DMS79 treated with DMSO at 0.1 percent for 48 hours (cell line): ENCODE measurements around the gene MIPOL1.
A peak's percentile ranks its signal among the peaks of the same experiment; 100 is the strongest.

ENCODE experiments used
- DNase-seq: peaks from one replicate; lab custom pipeline; 2025; lab: John Stamatoyannopoulos, UW

MIPOL1 gene

DNA sequence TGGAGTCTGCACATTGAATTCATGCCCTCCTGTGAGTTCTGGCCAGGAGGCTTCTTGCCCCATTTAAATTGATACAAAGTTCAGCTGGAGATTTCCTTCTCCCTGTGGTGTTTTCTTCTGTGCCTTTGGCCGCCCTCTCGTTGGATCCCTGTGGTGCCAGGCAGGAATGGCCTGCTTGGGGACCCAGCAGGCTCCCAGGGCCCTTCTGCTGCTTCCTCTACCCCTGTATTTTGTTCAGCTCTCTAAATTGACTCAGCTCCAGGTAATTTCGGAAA lies 200.1 kb downstream of the MIPOL1 start:
- no peak for DNase-seq

DNA sequence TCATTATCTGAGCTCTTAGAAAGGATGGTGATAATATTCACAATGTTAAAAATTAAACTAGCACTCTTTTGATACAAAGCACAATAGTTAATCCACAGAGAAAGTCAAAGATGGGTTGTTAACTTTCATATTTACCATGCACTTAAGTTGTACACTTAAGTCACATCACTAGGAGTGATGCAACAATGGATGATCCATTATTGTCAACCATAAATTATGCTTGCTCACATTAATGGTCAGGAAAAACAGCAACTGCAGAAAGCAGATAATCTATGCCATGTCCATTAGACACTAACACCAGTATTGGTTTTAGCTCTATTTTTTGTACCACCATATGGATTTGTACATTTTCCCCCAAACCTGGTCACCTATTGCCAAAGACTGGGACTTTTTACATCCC lies 201.8 kb downstream of the MIPOL1 start:
- no peak for DNase-seq

DNA sequence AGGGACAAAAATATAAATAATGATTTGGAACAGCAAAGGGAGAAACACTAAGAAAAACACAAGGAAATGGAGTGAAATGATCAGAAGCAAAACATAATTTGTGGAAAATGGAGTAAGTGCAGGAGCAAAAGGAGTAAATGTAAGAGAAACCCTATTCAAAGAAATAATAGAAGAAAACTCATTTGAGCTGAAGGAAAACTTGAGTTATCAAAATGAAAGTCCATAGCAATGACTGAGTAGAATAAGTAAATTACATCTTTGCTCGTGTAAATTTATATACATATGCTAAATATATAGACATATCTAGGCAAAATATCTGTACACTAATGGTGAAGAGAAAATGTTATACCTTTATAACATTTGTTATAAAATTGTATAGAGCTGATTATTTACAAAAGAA lies 203.4 kb downstream of the MIPOL1 start:
- no peak for DNase-seq

DNA sequence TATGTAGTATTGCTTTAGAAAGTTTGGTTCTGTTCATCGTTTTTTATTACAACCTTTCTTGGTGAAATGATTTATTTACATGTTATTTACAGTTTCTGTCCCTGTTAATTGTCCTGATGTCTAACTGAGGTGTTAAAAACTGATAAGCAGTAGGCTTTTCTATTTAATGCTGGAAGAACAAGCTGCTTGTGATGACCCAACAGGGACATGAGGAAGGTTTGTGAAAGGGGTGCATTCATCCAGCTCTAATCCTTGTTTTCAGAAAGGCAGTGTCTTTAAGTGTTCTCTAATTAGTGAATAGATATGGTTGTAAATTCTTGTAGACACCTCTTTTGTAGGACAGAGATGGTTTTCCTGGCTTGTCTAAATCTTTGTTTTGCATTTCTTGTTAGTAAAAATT lies 205.9 kb downstream of the MIPOL1 start:
- no peak for DNase-seq

DNA sequence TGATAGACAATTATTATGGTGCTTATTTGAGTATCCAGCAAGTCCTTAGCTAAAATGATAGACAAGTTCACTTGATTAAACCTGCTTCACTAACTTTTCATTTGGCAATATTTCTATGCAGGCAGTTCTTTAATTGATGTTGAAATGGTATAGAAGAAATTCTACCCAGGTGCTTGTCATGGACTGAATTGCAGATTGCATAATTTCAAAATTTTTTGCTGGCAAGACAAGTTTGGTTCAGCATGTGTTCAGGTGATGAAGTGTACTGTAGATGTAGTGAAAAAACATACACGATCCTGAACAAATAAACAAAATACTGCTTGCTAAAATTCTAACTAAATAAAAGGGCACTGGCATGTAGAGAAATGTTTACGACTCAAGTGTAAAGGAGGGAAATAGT lies 208.4 kb downstream of the MIPOL1 start:
- DNase-seq = no peak

DNA sequence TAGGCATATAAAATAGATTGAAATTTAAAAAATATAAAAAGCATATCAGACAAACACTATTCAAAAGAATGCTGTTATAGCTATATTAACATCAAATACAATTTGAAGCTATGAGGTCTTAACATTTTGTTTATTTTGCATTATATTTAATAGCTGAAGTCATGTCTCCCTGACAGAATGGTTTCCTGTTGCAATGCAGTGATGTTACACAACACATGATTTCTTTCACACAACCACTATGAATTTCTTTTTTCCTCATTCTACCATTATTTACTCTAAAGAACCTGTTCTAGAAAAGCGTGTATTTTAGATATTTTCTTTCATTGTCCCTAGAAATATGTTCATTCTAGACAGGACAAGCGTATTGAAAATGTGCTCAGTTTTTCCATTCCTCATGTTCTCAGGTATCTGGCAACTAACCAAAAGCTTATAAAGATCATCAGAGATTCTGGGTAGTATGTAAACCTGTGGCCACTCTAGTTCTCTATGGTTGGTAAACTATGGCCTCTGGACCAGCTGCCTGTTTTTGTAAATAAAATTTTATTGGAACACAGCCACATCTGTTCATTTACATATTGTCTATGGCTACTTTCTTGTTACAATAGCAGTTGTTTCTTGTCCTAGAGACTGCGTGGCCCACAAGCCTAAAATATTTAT lies 213.5 kb downstream of the MIPOL1 start:
- no peak for DNase-seq

DNA sequence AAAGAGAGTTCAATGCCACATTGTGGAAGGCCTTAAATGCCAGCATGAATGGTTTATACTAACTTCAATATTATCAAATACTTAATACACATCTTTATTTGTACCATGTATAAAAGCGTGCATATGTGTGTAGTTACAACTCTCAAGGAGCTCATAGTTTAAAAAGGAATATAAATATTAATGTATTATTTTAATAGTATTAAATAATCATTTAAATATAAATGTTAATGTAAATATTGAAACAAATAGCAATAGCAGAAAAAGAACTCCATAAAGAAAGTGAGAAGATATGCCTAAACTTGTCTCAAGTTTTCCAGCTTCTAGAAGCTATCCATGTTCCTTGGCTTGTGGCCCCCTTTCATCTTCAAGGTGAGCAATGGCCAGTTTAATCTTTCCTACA lies 215.3 kb downstream of the MIPOL1 start:
- no peak for DNase-seq

DNA sequence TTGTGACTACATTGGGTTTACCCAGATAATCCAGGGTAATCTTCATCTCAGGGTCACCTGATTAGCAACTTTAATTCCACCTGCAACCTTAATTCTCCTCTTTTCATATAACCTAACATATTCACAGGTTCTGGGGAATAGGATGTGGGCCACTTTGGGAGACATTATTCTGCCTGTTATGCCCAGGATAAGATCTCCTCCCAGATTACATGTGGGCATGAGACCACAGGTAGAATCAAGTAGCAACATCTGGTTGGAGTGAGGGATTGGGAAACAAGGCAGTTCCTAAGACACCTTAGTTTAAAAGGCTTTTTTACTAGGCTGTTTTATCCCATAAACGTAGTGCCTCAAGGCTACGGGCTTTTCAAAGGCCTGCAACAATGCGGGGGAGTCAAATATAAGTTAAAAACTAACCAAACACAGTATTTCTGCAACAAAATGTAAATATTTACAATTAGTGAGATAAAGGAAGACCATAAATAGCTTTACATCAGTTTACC lies 215.8 kb downstream of the MIPOL1 start:
- no peak for DNase-seq

DNA sequence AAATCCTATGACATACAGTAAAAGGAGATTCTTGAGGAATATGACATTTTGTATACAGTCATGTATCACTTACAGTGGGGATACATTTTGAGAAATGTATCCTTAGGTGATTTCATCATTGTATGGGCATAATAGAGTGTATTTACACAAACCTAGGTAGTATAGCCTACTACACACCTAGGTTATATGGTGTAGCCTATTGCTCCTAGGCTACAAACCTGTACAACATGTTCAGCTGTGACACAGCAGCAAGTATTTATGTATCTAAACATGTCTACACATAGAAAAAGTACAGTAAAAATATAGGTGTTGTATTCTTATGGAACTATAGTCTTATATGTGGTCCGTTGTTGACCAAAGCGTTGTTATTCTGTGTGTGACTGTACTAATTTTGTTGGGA lies 218.5 kb downstream of the MIPOL1 start:
- DNase-seq = no peak

DNA sequence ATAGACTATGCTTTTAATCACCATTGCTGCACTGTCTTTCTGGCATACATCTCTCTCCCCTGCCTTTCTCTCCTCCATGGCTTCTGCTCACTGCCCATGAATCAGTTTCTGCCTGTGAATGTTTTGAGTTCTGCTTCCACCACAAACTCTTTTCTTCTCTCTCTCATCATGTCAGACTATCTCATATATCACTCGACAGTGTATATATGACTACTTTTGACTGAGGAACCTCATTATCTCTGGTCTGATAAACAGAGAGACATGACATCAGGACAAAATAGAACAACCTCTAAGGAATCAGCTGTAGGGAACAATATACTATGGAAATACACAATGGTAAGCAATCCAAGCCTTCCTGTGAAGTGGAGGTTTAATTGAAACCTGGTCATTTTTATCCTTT lies 219.4 kb downstream of the MIPOL1 start:
- DNase-seq = no peak

DNA sequence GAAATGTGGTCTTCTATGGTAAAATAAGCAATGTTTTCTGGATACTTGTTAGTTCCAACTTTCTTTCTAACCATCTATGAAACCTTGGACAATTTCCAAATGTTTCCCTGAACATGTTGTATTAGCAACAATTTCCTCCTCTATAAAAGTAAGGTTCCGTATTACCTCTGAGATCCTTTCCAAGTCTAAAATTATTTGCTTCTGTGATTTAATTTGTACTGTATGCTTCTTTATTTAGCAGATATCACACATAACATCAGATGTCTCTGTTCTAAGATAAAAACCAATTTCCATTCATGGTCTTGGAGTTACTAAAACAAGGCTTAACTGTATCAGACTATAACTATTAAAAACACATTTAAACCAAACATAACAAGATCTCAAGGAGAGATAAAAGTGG lies 220.1 kb downstream of the MIPOL1 start:
- DNase-seq = no peak

DNA sequence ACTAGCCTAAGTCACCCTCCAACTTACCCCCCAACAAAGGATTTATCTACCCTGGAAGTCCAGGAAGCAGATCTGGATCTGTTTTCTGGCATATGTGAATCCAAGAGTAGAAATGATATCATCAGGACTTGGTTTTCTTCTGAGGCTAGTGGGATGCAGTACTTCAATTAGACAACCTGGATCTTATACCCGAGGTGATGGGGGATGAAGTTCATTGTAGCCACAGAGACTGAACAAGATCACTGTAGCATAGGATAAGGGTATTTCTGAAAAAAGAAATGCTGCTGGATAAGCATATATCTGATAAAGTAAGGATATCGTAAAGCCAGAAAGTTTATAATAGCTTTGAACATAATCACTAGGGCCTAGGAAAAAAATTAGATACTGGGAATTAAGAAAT lies 222.9 kb downstream of the MIPOL1 start:
- DNase-seq = no peak

DNA sequence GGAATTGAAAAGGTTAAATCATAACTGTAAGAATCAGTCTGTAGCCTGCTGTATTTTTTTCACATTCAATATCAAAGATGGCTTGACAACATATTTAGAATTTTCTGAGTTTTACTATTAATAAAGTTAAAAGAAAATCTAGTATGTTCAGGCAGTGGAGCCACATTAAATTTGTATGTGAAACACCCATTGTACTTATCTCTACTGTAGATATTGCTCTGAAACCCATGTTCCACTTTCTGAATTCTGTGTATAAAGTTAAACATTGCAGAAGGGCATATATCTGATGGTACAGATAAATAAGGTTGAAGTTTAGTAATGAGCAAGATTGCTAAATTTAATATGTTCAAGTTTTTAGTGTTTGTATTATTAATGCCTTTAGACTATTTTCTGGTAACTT lies 224.6 kb downstream of the MIPOL1 start:
- no peak for DNase-seq

DNA sequence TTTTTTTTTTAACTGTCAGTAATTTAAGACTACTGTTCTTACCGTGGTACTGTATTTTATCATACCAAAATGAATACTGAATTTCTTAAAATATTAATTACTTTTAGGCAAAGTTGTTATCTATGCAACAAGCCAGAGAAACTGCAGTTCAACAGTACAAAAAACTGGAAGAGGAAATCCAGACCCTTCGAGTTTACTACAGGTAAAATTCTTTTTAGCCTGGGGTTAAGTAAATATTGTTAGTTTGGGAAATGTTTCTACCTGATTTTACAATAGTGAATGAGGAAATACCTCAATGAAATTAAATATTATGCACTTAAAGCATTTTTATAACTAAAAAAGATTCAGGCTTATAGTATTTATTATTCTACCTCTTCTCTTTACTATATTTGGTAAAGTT lies 225.0 kb downstream of the MIPOL1 start:
- DNase-seq = no peak

DNA sequence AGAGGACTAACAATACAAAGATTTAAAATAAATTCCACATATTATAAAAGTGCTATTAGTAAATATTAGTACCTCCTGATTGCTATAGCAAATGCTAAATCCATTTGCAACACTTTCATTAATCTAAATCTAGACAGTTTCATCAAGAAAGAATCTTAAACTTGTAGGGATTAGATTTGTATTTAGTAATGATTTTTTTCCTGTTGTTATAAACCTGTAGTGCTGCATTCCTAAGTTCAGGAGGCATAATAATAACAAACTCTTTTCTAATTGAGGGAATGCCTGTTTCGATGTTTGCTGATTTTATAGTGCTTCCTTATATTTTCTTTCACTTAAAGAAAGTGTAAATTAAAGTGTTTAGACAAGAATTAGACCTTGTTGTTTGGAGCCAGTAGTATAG lies 231.2 kb downstream of the MIPOL1 start:
- DNase-seq = no peak

DNA sequence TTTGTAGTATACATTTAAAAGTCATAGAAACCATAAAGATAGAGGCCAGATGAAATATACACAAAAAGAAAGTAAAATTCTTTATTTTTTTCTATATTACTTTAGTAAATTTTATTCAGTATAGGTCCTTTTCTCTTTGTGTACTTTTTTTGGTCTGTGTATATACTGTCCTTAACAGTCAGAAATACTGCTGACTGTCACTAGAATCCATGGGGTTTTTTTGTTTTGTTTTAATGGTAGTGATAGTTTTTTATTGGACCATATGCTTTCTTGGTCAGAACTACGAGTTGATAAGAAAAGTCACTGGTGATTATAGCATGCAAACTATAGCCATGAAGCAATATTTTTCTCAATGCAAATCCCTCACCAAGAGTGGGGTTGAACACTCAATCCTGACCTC lies 231.9 kb downstream of the MIPOL1 start:
- DNase-seq = no peak

DNA sequence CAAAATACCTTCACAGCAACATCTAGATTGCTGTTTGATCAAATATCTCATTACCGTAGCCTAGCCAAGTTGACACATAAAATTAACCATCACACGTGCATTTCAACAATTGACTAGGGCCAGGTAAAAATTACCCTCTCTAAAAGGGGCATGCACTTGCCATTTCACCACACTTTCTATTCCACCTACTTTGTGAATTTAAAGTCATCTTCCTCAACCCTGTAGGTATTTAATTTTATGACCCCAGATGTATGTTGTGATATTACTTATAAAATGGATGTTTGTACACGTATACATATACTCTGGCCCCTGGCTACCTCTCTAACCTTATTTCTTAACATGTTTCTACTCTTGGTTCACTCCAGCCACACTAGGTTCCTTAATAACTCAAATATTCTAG lies 237.1 kb downstream of the MIPOL1 start:
- no peak for DNase-seq

DNA sequence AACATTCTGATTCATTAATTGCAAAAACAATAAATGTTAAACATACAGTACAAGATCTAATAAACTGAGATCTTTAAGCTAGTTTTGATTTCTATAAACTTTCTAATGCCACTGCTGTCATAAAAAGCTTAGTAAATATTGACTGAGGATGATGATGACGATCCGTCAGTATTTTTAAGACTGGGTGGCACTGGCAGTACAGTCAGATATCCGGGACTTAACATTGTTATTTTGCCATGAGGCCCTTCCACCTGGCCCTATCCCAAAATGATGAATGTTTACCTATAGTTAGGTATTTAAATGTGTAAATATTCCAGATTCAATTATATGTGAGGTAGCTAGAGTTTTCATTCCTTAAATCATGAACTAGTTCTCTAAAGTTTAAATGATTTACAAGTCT lies 238.8 kb downstream of the MIPOL1 start:
- no peak for DNase-seq

DNA sequence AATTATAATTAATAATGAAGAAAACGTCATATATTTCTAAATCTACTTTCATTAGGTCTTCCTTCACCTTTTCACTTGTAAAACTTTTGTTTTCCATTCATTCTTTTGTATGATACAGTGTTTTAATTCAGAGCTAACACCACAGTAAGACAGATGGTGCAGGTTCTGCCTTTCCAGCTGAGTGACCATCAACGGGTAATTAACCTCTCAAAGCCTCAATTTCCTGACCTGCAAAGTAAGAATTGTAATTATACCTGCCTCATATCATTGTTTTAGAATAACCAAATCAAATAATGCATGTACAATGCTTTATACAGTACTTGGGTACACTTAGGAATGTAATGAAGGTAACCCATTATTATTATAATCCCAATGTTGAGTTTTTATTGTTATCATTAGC lies 239.8 kb downstream of the MIPOL1 start:
- DNase-seq = peak; percentile 47

DNA sequence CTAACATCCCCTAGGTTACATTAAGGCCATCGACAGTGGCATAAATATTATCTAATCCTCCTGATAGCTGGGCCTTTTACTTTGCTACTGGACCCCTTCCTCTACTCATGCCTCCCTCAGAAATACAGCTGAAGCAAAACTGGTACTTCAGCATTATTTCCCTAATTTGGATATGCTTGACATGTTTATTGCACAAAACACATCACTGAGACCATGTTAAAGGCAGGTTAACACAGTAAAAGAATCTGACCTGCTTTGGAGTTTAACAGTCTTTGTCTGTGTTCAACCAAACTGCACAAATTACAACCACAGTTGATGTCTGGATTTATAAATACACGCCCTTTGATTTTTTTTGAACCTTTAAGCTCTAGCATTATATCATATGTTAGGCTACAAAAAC lies 240.7 kb downstream of the MIPOL1 start:
- no peak for DNase-seq

DNA sequence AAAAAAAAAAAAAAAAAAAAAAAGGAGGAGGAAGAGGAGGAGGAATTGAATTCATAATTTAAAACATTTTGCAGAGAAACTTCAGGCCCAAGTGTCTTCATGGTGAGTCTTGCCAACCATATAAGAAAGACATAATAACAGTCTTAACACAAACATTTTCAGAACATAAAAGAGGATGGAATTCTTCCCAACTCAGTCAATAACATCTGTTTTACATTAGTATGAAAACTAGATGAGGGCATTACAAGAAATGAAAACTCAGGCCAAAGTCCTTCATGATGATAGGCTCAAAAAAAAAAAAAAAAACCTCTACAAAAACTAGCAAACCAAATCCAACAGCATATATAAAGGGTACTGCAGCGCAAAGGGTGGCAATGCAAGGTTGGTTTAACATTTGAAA lies 245.7 kb downstream of the MIPOL1 start:
- no peak for DNase-seq

DNA sequence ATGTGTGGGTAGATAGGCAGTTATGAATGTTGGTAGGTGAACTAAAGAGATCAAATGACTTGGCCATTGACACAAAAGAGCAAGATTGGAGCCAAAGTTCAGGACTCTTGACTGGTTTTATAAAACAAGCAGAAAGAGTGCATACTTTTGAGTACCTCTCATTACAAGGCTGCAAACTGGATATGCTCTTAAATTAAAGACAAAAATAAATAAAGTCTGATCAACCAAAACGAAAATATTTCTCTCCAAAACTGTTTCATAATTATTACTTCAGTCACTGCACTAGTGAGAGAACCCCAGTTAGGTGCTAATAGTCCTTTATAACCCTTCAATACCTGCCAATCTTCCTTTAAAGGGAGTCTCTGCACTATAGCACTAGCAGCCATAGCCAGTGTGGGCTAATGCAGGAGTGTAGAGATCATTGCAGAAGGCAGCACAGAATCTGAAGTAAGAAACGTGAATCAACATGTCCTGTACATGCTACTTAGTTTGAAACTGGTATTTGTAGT lies 250.2 kb downstream of the MIPOL1 start:
- peak; percentile 57 for DNase-seq

DNA sequence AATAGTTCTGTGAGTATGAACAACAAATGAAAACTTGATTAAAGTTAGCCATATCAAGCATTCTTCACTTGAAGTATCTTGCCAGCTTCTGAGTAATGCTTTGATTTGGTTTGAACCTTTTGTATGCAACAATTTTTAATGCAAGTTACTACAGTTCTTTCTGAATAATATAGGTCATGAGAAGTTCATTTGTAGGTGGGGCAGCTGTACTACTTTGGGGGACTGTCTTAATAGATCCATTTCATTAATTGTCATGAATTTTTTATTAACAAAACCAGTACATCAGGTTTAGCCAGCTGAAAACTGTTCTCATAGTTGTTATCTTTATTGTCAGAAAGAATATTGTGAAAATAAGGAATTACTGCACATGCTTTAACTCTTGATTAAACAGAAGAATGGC lies 254.6 kb downstream of the MIPOL1 start:
- no peak for DNase-seq

DNA sequence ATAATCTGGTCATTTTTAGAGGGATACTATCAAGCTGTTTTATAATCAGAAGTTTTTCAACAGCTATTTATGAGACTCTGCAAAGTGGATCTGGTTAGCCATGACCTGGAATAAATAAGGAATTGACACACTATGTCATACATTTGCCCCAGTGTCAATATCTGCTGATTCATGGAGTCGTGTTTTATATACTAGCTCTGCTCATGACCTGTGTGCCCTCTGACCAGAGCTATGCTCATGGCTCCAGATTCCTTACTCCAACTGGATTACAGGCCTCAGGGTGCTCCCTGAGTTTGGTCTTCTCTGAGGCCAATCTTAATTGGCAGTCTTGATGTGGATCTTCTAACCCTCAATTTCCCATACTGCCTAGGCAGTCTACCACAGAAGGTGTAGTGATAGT lies 256.2 kb downstream of the MIPOL1 start:
- DNase-seq = no peak

DNA sequence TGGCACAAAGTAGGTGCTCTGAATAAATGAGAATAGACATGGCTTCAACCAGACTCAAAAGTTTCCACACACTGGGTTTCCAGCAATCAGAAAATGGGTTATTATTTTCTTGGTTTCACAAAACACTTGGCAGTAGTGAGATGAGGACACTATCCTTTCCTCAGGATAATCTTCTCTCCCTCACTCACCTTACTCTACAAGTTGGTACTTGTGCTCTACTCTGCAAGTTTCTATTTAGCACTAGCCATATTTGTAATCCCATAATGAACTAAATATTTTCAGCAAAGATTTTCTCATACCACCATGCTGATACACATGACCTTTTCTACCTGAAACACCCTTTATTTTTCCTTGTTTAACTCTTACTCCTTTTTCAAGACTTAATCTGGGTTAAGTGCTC lies 259.6 kb downstream of the MIPOL1 start:
- no peak for DNase-seq
